GM12878 (cell line): ENCODE data around the gene PTRH2. TPM values are rescaled to one million over a fixed set of nuclear protein-coding genes. Genes with fewer than 3 reads are reported as not detected.

Experiments
- SPI1 ChIP-seq: IDR thresholded peaks from 2 replicates; pipeline ENCODE4 v1.6.1; 2011; ENCODE audit warnings: low read depth, mild to moderate bottlenecking, low read length, moderate library complexity, borderline replicate concordance; ENCODE audit not compliant: insufficient read depth
- polyA plus RNA-seq, 11 experiments: library from polyadenylated mRNA; depleted of rRNA in 4 of 11; unstranded in 6 of 11; stranded (reverse) in 5 of 11; fragments of >200 nt; fragmentation: Nextera tagmentation in 4 of 11; fragmentation: Illumina TruSeq in 1 of 11; extraction: Ambion mirVana in 4 of 11; extraction: Trizol in 1 of 11; gene quantifications; 1 replicate in 1 of 11; 2 replicates in 10 of 11; pipeline versions ENCODE4 v1.2.1 to v1.2.3, GENCODE V29; 2011 to 2016; ENCODE audit warnings: inconsistent platforms in 2 of 11, missing spikeins in 2 of 11, low read depth in 1 of 11
- total RNA-seq, 4 experiments: library from RNA; depleted of rRNA in 3 of 4; stranded (reverse); fragments of >200 nt in 3 of 4; fragmentation: Illumina TruSeq in 1 of 4; extraction: Trizol in 1 of 4; gene quantifications; 2 replicates each; pipeline versions ENCODE4 v1.2.1 to v1.2.3, GENCODE V29; 2013 to 2021
- TF ChIP-seq, protein P1 (sequence below): IDR thresholded peaks from 2 replicates; pipeline ENCODE4 v1.6.1; 2012; ENCODE audit warnings: improper control_type of control experiment, low read depth, low read length; ENCODE audit not compliant: insufficient replicate concordance

PTRH2 gene
- total and polyA plus RNA-seq, 10 of the 15 experiments (the other 5 are each of a cell fraction or from before 2014, with no cell fraction given), result 37.7 to 156 (median 63.4) TPM

DNA sequence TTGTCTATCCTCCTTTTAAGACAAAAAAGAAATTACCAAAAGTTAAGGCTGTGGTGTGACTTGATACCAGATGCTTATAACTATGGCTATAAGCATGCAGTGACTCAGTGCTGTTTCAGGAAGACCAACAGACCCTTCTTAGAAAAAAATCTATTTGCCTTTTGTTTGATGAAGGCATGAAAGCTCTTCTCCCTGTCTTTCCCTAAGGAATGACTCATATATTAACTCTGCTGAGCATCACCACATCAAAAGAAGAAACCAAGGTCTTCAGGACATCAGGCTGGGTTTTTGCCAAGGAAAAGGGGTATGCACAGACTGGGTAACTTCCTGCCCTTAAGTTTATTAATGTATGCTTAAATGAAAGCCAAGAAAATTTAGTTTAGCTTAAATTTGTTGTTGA lies 47.3 kb upstream of the PTRH2 start (continued):
- TF ChIP-seq, protein P1, sequence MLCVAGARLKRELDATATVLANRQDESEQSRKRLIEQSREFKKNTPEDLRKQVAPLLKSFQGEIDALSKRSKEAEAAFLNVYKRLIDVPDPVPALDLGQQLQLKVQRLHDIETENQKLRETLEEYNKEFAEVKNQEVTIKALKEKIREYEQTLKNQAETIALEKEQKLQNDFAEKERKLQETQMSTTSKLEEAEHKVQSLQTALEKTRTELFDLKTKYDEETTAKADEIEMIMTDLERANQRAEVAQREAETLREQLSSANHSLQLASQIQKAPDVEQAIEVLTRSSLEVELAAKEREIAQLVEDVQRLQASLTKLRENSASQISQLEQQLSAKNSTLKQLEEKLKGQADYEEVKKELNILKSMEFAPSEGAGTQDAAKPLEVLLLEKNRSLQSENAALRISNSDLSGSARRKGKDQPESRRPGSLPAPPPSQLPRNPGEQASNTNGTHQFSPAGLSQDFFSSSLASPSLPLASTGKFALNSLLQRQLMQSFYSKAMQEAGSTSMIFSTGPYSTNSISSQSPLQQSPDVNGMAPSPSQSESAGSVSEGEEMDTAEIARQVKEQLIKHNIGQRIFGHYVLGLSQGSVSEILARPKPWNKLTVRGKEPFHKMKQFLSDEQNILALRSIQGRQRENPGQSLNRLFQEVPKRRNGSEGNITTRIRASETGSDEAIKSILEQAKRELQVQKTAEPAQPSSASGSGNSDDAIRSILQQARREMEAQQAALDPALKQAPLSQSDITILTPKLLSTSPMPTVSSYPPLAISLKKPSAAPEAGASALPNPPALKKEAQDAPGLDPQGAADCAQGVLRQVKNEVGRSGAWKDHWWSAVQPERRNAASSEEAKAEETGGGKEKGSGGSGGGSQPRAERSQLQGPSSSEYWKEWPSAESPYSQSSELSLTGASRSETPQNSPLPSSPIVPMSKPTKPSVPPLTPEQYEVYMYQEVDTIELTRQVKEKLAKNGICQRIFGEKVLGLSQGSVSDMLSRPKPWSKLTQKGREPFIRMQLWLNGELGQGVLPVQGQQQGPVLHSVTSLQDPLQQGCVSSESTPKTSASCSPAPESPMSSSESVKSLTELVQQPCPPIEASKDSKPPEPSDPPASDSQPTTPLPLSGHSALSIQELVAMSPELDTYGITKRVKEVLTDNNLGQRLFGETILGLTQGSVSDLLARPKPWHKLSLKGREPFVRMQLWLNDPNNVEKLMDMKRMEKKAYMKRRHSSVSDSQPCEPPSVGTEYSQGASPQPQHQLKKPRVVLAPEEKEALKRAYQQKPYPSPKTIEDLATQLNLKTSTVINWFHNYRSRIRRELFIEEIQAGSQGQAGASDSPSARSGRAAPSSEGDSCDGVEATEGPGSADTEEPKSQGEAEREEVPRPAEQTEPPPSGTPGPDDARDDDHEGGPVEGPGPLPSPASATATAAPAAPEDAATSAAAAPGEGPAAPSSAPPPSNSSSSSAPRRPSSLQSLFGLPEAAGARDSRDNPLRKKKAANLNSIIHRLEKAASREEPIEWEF, result peak; percentile 25
- TF ChIP-seq SPI1, result no peak
